ENCODE data around the gene STAT3. TPM values are rescaled to one million over a fixed set of nuclear protein-coding genes. Genes with fewer than 3 reads are reported as not detected.
A peak's percentile ranks its signal among the peaks of the same experiment; 100 is the strongest.

The STAT3 gene
- total RNA-seq, 2 donors from 2014 or later = 105 to 150 TPM

GRCh38 chr17:42354956-42355843 lies 33.0 kb downstream of the STAT3 start:
- peaks cover 3% of the 10 kb centered on the region for H3K36me3 ChIP-seq
- H3K27ac ChIP-seq = no peak overlapping the region
- TF ChIP-seq, protein P1, sequence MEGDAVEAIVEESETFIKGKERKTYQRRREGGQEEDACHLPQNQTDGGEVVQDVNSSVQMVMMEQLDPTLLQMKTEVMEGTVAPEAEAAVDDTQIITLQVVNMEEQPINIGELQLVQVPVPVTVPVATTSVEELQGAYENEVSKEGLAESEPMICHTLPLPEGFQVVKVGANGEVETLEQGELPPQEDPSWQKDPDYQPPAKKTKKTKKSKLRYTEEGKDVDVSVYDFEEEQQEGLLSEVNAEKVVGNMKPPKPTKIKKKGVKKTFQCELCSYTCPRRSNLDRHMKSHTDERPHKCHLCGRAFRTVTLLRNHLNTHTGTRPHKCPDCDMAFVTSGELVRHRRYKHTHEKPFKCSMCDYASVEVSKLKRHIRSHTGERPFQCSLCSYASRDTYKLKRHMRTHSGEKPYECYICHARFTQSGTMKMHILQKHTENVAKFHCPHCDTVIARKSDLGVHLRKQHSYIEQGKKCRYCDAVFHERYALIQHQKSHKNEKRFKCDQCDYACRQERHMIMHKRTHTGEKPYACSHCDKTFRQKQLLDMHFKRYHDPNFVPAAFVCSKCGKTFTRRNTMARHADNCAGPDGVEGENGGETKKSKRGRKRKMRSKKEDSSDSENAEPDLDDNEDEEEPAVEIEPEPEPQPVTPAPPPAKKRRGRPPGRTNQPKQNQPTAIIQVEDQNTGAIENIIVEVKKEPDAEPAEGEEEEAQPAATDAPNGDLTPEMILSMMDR (IDR thresholded peaks at IDR 0.05) = no peak
- H3K4me3 ChIP-seq = no peak overlapping the region
- no peaks in the 10 kb centered on the region for H3K27me3 ChIP-seq
- DNase-seq (ENCODE audit: low spot score) = no peak
- no peaks in the 10 kb centered on the region for H3K9me3 ChIP-seq
- H3K4me1 ChIP-seq = peaks cover 0 to 65% of the 10 kb centered on the region in 2 donors

- TF ChIP-seq, protein P1 (IDR thresholded peaks at IDR 0.05) = no peak
- DNase-seq (ENCODE audit: low spot score) = no peak
- H3K27ac ChIP-seq = peak overlapping the region in 1 of 2 donors; percentile 1
- peaks cover 0 to 63% of the 10 kb centered on the region in 2 donors for H3K4me1 ChIP-seq
- H3K4me3 ChIP-seq = no peak overlapping the region
- H3K9me3 ChIP-seq = no peaks in the 10 kb centered on the region
- no peaks in the 10 kb centered on the region for H3K27me3 ChIP-seq
- H3K36me3 ChIP-seq = peaks cover 38% of the 10 kb centered on the region
Observed at GRCh38 chr17:42348104-42348503, 40.1 kb downstream of the STAT3 start.

GRCh38 chr17:42347606-42348005 lies 40.6 kb downstream of the STAT3 start:
- Histone ChIP-seq H3K36me3 (peaks cover 43% of the 10 kb centered on the region), H3K4me1 (peaks cover 0 to 58% of the 10 kb centered on the region in 2 donors), H3K27me3 (no peaks in the 10 kb centered on the region), H3K27ac (peak overlapping the region; percentile 1 to 61), H3K9me3 (no peaks in the 10 kb centered on the region), H3K4me3 (no peak overlapping the region)
- TF ChIP-seq, protein P1 (IDR thresholded peaks at IDR 0.05) = no peak
- DNase-seq (ENCODE audit: low spot score) = no peak

DNA sequence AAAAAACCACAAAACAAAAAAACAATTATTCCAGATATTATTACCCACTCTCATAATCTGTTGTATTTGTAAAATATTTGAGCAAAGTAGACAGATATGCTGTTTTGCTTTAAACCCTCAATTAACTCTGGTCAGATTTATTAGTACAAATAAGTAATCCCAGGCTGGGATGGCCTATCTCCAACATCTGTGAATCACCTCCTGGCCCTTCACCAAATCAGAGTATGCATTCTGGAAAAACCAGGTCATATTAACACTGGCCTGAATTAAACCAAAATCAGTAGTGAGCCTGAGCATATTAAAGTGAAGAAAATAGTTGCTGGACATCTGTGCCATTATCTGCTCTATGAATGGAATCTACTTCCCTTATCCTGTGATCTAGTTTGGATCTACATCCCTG lies 41.0 kb downstream of the STAT3 start:
- peak; percentile 79 for DNase-seq (ENCODE audit: low spot score)
- Histone ChIP-seq H3K27ac (peak overlapping the region; percentile 1 to 61), H3K9me3 (no peaks in the 10 kb centered on the region), H3K4me1 (peaks cover 0 to 55% of the 10 kb centered on the region in 2 donors), H3K27me3 (no peaks in the 10 kb centered on the region), H3K36me3 (peaks cover 47% of the 10 kb centered on the region), H3K4me3 (no peak overlapping the region)
- TF ChIP-seq, protein P1 (IDR thresholded peaks at IDR 0.05) = no peak

GRCh38 chr17:42346481-42346880 lies 41.8 kb downstream of the STAT3 start:
- TF ChIP-seq, protein P1 (IDR thresholded peaks at IDR 0.05) = no peak
- H3K36me3 ChIP-seq = peaks cover 54% of the 10 kb centered on the region
- no peak overlapping the region for H3K4me3 ChIP-seq
- peaks cover 0 to 60% of the 10 kb centered on the region in 2 donors for H3K4me1 ChIP-seq
- H3K27ac ChIP-seq = no peak overlapping the region
- H3K27me3 ChIP-seq = no peaks in the 10 kb centered on the region
- H3K9me3 ChIP-seq = no peaks in the 10 kb centered on the region
- no peak for DNase-seq (ENCODE audit: low spot score)

All from right atrium auricular region (tissue), 2 donors.